Gastroesophageal sphincter (tissue), 3 donors: Measurements from ENCODE around the gene EZH1.

ENCODE experiments used
- EP300 ChIP-seq: sonication (generic); formaldehyde crosslinking; IDR thresholded peaks from one replicate; pipeline ENCODE4 v1.6.1; 2017; ENCODE audit warnings: antibody characterized with exemption, mild to moderate bottlenecking
- POLR2A ChIP-seq, 2 donors: fragments of 450-650 bp; IDR thresholded peaks; one replicate each; pipeline ENCODE4 v1.6.1; 2017; ENCODE audit warnings: antibody characterized with exemption in 2 of 2, mild to moderate bottlenecking in 2 of 2, moderate library complexity in 1 of 2
- POLR2AphosphoS5 ChIP-seq: sonication (generic); formaldehyde crosslinking; IDR thresholded peaks from one replicate; pipeline ENCODE4 v1.6.1; 2017; ENCODE audit warnings: antibody characterized with exemption
- TF ChIP-seq, protein P1 (sequence below), 4 experiments: fragments of 200-600 bp in 2 of 4; fragments of 450-650 bp in 2 of 4; sonication (generic) in 1 of 4; IDR thresholded peaks; one replicate each; pipeline ENCODE4 v1.5.1; 2017 to 2019; ENCODE audit warnings: antibody characterized with exemption in 4 of 4, mild to moderate bottlenecking in 2 of 4, moderate library complexity in 2 of 4

DNA sequence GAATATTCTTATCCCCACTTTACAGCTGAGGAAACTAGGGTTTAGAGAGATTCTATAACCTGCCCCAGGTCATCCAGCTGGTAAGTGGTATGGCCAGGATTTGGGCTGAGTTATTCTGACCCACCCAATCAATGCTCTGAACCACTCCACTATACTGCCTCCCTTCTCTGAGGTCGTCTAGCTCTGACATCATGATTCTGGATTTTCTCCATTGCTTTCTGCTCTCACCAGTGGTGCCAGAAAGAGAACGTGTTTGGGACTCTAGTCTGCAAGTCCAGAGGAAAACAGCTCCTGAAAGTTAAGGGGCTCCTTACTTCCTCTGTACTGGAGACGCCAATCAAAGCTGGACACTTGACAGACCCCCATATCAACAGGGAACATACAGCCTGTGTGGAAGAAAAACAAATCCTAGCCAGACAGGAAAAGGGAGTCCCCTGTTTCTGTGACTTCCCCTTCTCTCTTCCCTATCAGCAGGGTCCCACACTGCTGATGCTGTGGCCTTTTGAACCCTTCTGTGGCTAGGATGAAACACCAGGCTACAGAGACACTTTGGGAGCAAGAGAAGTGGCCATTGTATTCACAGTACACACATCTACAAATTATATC, 6.0 kb upstream of the EZH1 start:
- TF ChIP-seq EP300 (no peak), POLR2A (IDR thresholded peaks at IDR 0.05) (no peak), POLR2AphosphoS5 (no peak)
- TF ChIP-seq, protein P1, sequence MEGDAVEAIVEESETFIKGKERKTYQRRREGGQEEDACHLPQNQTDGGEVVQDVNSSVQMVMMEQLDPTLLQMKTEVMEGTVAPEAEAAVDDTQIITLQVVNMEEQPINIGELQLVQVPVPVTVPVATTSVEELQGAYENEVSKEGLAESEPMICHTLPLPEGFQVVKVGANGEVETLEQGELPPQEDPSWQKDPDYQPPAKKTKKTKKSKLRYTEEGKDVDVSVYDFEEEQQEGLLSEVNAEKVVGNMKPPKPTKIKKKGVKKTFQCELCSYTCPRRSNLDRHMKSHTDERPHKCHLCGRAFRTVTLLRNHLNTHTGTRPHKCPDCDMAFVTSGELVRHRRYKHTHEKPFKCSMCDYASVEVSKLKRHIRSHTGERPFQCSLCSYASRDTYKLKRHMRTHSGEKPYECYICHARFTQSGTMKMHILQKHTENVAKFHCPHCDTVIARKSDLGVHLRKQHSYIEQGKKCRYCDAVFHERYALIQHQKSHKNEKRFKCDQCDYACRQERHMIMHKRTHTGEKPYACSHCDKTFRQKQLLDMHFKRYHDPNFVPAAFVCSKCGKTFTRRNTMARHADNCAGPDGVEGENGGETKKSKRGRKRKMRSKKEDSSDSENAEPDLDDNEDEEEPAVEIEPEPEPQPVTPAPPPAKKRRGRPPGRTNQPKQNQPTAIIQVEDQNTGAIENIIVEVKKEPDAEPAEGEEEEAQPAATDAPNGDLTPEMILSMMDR (IDR thresholded peaks at IDR 0.05): no peak
